NCI-H446 (cell line): ENCODE data around the gene SLC48A1.
A peak's percentile ranks its signal among the peaks of the same experiment; 100 is the strongest.
"Not testable (repeated sequence)": the region's sequence is repeated elsewhere in the genome, so short reads cannot be mapped to it uniquely, and the experiment has no call there.

Experiments
- DNase-seq, 2 experiments: peaks; one replicate each; lab custom pipeline; 2025; lab: John Stamatoyannopoulos, UW

The SLC48A1 gene

DNA sequence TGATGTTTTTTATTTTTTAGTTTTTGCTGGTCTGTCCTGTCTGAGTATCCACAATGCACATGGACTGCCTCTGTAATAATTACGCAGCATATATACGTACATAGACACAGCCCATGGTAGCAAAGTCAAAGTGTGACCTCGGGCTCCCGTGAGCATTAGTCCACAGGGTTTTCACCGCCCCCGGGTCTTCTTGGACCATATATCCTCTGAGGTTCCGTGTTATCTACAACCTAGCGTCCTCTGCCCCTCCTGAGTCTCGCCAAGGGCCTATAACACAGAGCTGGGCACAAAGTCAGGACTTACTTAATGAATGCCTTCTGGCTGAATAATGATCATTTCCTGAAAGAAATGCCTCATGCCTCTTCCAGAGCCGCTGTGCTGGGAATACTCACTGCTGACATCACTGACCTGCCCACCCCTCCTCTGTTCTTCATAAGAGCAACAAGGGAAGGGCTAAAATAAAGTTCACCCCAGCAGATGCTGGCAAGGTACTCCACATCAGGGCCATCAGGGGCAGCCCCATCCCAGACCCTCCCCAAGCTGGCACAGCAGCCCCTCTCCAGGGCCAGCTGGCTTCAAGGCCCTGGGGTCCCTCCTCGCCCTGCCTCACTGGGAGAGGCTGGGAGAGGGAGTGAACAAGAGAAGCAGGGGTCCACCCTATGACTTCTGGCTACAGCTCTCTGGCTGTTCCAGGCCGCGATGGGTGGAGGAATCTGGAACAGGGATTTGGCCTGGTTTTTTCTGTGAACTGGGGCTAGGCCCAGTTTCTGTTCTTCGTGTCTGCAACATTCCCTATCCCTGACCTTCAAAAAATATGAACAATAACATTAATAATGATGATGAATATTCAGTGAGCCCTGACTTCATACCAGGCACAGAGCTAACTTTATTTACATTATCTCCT is 38.8 kb downstream of the SLC48A1 start:
- DNase-seq = no peak

GRCh38 chr12:47812797-47813510 is 39.9 kb downstream of the SLC48A1 start:
- DNase-seq = no peak

DNA sequence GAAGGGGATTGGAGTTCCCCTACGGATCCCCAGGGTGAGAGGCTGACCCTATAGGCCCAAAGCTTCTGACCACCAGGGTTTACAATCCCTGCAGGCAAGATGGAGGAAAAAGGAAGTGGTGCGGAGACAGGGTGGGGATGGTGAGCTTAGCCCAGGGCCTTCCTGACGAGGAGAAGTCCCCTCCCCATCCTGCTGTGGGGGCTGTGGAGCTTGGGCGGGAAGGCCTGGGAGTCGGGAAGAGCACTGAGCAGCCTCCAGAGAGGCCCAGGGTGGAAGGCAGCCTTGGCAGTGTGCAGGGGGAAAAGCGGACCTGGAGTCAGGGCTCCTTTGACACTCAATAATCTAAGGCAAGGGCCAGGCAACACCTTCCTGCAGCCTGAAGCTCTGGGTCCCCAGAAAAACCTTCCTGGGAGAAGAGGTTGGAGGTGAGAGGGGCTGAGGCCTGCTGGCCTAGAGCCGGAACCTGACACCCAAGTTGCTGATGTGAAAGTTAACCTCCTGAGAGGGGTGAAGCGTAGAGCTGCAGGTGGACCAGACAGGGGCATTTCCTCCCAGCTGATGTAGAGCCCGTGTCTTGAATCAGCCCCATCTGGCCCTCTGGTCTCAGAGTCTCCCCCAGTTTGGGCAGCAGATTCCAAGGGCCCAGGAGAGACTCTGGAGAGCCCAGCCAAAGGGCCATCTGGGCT is 40.6 kb downstream of the SLC48A1 start:
- DNase-seq = no peak

GRCh38 chr12:47814539-47815170 is 41.6 kb downstream of the SLC48A1 start:
- DNase-seq = no peak

GRCh38 chr12:47815447-47815846 is 42.4 kb downstream of the SLC48A1 start:
- DNase-seq = not testable (repeated sequence)

- no peak for DNase-seq
Measured at GRCh38 chr12:47816403-47817271, 43.6 kb downstream of the SLC48A1 start.

- no peak for DNase-seq
Measured at GRCh38 chr12:47817272-47818006, 44.4 kb downstream of the SLC48A1 start.

DNA sequence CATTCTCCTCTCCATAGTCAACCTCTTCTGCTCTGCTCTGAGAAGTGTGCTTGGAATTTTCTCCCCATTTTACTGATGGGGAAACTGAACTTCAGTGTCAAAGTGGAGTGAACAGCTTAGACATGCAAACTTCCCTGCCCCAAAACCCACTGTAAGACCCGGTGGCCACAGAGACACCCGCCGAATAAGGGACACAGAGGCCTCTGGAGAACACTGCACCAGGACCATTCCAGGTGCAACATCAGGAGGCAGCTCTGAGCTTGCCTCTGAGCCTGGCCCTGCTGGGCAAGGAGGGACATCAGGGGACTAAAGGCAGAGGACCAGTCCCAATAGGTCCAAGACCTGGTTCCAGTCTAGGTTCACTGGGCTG is 45.0 kb downstream of the SLC48A1 start:
- DNase-seq = no peak

- no peak for DNase-seq
Measured at GRCh38 chr12:47818467-47819137, 45.6 kb downstream of the SLC48A1 start.

- DNase-seq = no peak
Measured at GRCh38 chr12:47819138-47819895, 46.3 kb downstream of the SLC48A1 start.

GRCh38 chr12:47819896-47820630 is 47.0 kb downstream of the SLC48A1 start, which contains the start of gene HDAC7:
Gene HDAC7, minus strand, starts transcription at chr12:47819903. Its CDS starts 118 bp downstream, at chr12:47819785.
- DNase-seq = peak in 1 of 2 experiments; percentile 29

- DNase-seq = no peak
Measured at GRCh38 chr12:47820631-47821345, 47.8 kb downstream of the SLC48A1 start.

- no peak for DNase-seq
Measured at GRCh38 chr12:47821346-47821706, 48.3 kb downstream of the SLC48A1 start.

GRCh38 chr12:47822401-47822800 is 49.4 kb downstream of the SLC48A1 start:
- no peak for DNase-seq

GRCh38 chr12:47822863-47823262 is 49.8 kb downstream of the SLC48A1 start:
- DNase-seq = no peak

- DNase-seq = no peak
Measured at GRCh38 chr12:47823422-47824086, 50.5 kb downstream of the SLC48A1 start.

- no peak for DNase-seq
Measured at GRCh38 chr12:47824198-47824597, 51.2 kb downstream of the SLC48A1 start.
